GM23338 (cell line): ENCODE measurements around the gene PPFIBP2.

Source experiments
- NANOG ChIP-seq: IDR thresholded peaks from 2 replicates; pipeline ENCODE4 v1.6.1; 2016; ENCODE audit warnings: antibody characterized with exemption, borderline replicate concordance
- POLR2AphosphoS5 ChIP-seq: IDR thresholded peaks from 2 replicates; pipeline ENCODE4 v1.6.1; 2016; ENCODE audit warnings: antibody characterized with exemption, low read depth
- TF ChIP-seq, protein P1 (sequence below), 2 experiments: fragments of 200-600 bp in 1 of 2; sonication (generic) in 1 of 2; conservative IDR thresholded peaks; 2 replicates each; pipeline versions ENCODE4 v1.5.1 to v1.6.1; 2016 to 2017; ENCODE audit warnings: antibody characterized with exemption in 2 of 2, low read depth in 2 of 2, mild to moderate bottlenecking in 2 of 2, moderate library complexity in 1 of 2
- TF ChIP-seq, protein P2 (sequence below): IDR thresholded peaks from one replicate; pipeline ENCODE4 v1.6.1; 2018; ENCODE audit warnings: antibody characterized with exemption; ENCODE audit not compliant: unreplicated experiment
- TF ChIP-seq, protein P3 (sequence below): IDR thresholded peaks from 2 replicates; pipeline ENCODE4 v1.6.1; 2016; ENCODE audit warnings: antibody characterized with exemption

DNA sequence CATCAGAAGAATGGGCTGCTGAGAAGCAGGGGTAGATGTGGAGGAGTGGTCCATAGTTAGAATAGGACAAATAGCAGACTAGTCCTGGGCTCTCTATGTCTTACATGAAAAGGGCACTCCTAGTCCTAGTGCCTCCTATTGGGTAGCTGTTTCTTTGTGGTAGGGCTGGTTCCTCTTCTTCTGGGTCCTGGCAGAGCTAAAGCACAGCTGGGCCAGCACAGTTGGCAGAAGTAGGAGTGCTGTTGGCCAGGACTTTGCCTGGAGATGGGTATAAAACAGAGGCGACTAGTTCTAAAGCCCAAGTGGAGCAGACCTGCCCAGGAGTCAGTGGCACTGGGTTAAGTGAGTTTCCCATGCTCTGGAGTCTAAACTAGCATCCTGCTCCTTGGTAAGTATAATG is 55.2 kb downstream of the PPFIBP2 start:
- TF ChIP-seq, protein P1, sequence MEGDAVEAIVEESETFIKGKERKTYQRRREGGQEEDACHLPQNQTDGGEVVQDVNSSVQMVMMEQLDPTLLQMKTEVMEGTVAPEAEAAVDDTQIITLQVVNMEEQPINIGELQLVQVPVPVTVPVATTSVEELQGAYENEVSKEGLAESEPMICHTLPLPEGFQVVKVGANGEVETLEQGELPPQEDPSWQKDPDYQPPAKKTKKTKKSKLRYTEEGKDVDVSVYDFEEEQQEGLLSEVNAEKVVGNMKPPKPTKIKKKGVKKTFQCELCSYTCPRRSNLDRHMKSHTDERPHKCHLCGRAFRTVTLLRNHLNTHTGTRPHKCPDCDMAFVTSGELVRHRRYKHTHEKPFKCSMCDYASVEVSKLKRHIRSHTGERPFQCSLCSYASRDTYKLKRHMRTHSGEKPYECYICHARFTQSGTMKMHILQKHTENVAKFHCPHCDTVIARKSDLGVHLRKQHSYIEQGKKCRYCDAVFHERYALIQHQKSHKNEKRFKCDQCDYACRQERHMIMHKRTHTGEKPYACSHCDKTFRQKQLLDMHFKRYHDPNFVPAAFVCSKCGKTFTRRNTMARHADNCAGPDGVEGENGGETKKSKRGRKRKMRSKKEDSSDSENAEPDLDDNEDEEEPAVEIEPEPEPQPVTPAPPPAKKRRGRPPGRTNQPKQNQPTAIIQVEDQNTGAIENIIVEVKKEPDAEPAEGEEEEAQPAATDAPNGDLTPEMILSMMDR (conservative IDR thresholded peaks at IDR 0.05; ENCODE audit: low read depth in 2 of 2), result no peak
- TF ChIP-seq, protein P2, sequence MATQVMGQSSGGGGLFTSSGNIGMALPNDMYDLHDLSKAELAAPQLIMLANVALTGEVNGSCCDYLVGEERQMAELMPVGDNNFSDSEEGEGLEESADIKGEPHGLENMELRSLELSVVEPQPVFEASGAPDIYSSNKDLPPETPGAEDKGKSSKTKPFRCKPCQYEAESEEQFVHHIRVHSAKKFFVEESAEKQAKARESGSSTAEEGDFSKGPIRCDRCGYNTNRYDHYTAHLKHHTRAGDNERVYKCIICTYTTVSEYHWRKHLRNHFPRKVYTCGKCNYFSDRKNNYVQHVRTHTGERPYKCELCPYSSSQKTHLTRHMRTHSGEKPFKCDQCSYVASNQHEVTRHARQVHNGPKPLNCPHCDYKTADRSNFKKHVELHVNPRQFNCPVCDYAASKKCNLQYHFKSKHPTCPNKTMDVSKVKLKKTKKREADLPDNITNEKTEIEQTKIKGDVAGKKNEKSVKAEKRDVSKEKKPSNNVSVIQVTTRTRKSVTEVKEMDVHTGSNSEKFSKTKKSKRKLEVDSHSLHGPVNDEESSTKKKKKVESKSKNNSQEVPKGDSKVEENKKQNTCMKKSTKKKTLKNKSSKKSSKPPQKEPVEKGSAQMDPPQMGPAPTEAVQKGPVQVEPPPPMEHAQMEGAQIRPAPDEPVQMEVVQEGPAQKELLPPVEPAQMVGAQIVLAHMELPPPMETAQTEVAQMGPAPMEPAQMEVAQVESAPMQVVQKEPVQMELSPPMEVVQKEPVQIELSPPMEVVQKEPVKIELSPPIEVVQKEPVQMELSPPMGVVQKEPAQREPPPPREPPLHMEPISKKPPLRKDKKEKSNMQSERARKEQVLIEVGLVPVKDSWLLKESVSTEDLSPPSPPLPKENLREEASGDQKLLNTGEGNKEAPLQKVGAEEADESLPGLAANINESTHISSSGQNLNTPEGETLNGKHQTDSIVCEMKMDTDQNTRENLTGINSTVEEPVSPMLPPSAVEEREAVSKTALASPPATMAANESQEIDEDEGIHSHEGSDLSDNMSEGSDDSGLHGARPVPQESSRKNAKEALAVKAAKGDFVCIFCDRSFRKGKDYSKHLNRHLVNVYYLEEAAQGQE, result no peak
- TF ChIP-seq, protein P3, sequence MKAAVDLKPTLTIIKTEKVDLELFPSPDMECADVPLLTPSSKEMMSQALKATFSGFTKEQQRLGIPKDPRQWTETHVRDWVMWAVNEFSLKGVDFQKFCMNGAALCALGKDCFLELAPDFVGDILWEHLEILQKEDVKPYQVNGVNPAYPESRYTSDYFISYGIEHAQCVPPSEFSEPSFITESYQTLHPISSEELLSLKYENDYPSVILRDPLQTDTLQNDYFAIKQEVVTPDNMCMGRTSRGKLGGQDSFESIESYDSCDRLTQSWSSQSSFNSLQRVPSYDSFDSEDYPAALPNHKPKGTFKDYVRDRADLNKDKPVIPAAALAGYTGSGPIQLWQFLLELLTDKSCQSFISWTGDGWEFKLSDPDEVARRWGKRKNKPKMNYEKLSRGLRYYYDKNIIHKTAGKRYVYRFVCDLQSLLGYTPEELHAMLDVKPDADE, result no peak
- TF ChIP-seq POLR2AphosphoS5, result no peak
- TF ChIP-seq NANOG, result no peak
